Parathyroid adenoma (tissue), 2 donors: ENCODE data around the gene IL23R.

Source experiments
- H2AFZ ChIP-seq: fragments of 300-600 bp; sonication (generic); one replicate; pipeline ENCODE4 v1.7.0; 2017; ENCODE audit warnings: antibody characterized with exemption, mild to moderate bottlenecking
- H3K27ac ChIP-seq: fragments of 300-600 bp; sonication (generic); one replicate; pipeline ENCODE4 v1.7.0; 2017
- H3K27me3 ChIP-seq: fragments of 300-600 bp; sonication (generic); one replicate; pipeline ENCODE4 v1.7.0; 2017; ENCODE audit warnings: low read length; ENCODE audit not compliant: control insufficient read depth, insufficient read depth
- H3K36me3 ChIP-seq: fragments of 300-600 bp; sonication (generic); one replicate; pipeline ENCODE4 v1.7.0; 2017; ENCODE audit warnings: low read length; ENCODE audit not compliant: control insufficient read depth, insufficient read depth
- H3K4me1 ChIP-seq: fragments of 300-600 bp; sonication (generic); one replicate; pipeline ENCODE4 v1.7.0; 2017; ENCODE audit warnings: control low read depth
- H3K4me2 ChIP-seq: fragments of 300-600 bp; sonication (generic); one replicate; pipeline ENCODE4 v1.7.0; 2017; ENCODE audit warnings: low read length
- H3K4me3 ChIP-seq: fragments of 300-600 bp; sonication (generic); one replicate; pipeline ENCODE4 v1.7.0; 2017; ENCODE audit warnings: low read depth, low read length
- H3K79me2 ChIP-seq: fragments of 300-600 bp; sonication (generic); one replicate; pipeline ENCODE4 v1.7.0; 2017; ENCODE audit warnings: control low read depth
- H3K9ac ChIP-seq: fragments of 300-600 bp; sonication (generic); one replicate; pipeline ENCODE4 v1.7.0; 2017; ENCODE audit warnings: mild to moderate bottlenecking
- H3K9me3 ChIP-seq: fragments of 300-600 bp; sonication (generic); one replicate; pipeline ENCODE4 v1.7.0; 2017; ENCODE audit warnings: low read length; ENCODE audit not compliant: control insufficient read depth
- CTCF ChIP-seq: fragments of 300-600 bp; sonication (generic); IDR thresholded peaks from one replicate; pipeline ENCODE4 v1.7.0; 2017; ENCODE audit warnings: antibody characterized with exemption, mild to moderate bottlenecking
- donor health status: primary hyperparathyroidism.

The IL23R gene

GRCh38 chr1:67124455-67124854 is 41.8 kb upstream of the IL23R start:
- H3K4me2 ChIP-seq = no peak overlapping the region
- H3K4me3 ChIP-seq = no peak overlapping the region
- TF ChIP-seq CTCF = no peak
- H3K9me3 ChIP-seq = no peaks in the 10 kb centered on the region
- H3K4me1 ChIP-seq = no peaks in the 10 kb centered on the region
- no peak overlapping the region for H3K27ac ChIP-seq
- H2AFZ ChIP-seq = no peak overlapping the region
- no peaks in the 10 kb centered on the region for H3K79me2 ChIP-seq
- no peaks in the 10 kb centered on the region for H3K36me3 ChIP-seq
- H3K9ac ChIP-seq = no peak overlapping the region
- no peaks in the 10 kb centered on the region for H3K27me3 ChIP-seq

- H3K36me3 ChIP-seq = no peaks in the 10 kb centered on the region
- H3K27me3 ChIP-seq = no peaks in the 10 kb centered on the region
- H3K9me3 ChIP-seq = no peaks in the 10 kb centered on the region
- no peak overlapping the region for H3K4me3 ChIP-seq
- no peaks in the 10 kb centered on the region for H3K4me1 ChIP-seq
- no peaks in the 10 kb centered on the region for H3K79me2 ChIP-seq
- no peak overlapping the region for H3K9ac ChIP-seq
- no peak overlapping the region for H3K4me2 ChIP-seq
- TF ChIP-seq CTCF = no peak
- H2AFZ ChIP-seq = no peak overlapping the region
- H3K27ac ChIP-seq = no peak overlapping the region
Observed at GRCh38 chr1:67126111-67126746, 40.0 kb upstream of the IL23R start.

- H3K9ac ChIP-seq = no peak overlapping the region
- no peak overlapping the region for H3K4me3 ChIP-seq
Observed at GRCh38 chr1:67126974-67127373, 39.3 kb upstream of the IL23R start.

GRCh38 chr1:67130673-67131072 is 35.6 kb upstream of the IL23R start:
- no peaks in the 10 kb centered on the region for H3K27me3 ChIP-seq
- no peak overlapping the region for H3K27ac ChIP-seq
- no peak overlapping the region for H3K9ac ChIP-seq
- H3K36me3 ChIP-seq = no peaks in the 10 kb centered on the region
- H3K4me2 ChIP-seq = no peak overlapping the region
- no peak overlapping the region for H3K4me3 ChIP-seq
- H3K79me2 ChIP-seq = no peaks in the 10 kb centered on the region
- no peaks in the 10 kb centered on the region for H3K9me3 ChIP-seq
- TF ChIP-seq CTCF = no peak
- H3K4me1 ChIP-seq = no peaks in the 10 kb centered on the region
- no peak overlapping the region for H2AFZ ChIP-seq

More at GRCh38 chr1:67126974-67127373, 39.3 kb upstream of the IL23R start:
- no peaks in the 10 kb centered on the region for H3K27me3 ChIP-seq
- no peaks in the 10 kb centered on the region for H3K79me2 ChIP-seq
- H3K4me1 ChIP-seq = no peaks in the 10 kb centered on the region
- H3K4me2 ChIP-seq = no peak overlapping the region
- no peak overlapping the region for H3K27ac ChIP-seq
- H2AFZ ChIP-seq = no peak overlapping the region
- no peaks in the 10 kb centered on the region for H3K9me3 ChIP-seq
- H3K36me3 ChIP-seq = no peaks in the 10 kb centered on the region
- no peak for TF ChIP-seq CTCF

- Histone ChIP-seq H3K9ac (no peak overlapping the region), H3K4me3 (no peak overlapping the region), H3K27ac (no peak overlapping the region), H3K4me2 (no peak overlapping the region), H3K27me3 (no peaks in the 10 kb centered on the region), H2AFZ (no peak overlapping the region), H3K79me2 (no peaks in the 10 kb centered on the region), H3K9me3 (no peaks in the 10 kb centered on the region), H3K4me1 (no peaks in the 10 kb centered on the region), H3K36me3 (no peaks in the 10 kb centered on the region)
- TF ChIP-seq CTCF = no peak
Observed at GRCh38 chr1:67133177-67133576, 33.1 kb upstream of the IL23R start.
